ENCODE results near the gene TRHDE. TPM values are rescaled to one million over a fixed set of nuclear protein-coding genes. Genes with fewer than 3 reads are reported as not detected.

Gene TRHDE
- polyA plus RNA-seq, 2 of the 4 experiments (the other 2 are of a cell fraction), result 0.16 to 0.32 TPM

DNA sequence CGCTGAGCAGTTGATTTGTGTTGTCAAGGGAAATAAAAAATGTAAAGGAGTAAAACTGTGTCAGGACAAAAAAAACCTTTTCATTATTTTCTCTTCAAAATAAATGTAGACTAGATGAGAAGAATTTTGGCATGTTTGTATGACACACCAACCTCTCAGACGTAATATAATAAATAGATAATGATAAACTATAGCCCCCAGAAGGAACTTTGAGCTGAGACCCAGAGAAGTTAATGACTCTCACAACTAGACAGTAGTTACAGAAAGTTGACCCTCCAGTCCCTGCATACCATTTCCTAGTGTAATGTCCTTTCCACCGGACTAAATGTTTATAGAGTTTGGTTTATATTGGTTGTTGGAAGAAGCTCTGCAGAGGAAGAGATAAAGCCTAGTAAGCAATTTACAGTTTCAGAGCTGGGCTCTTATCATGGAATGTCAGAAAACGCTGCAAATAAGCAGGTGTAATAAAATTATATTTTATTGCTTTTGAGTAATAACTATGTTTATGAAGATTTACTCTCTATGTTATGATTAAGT is 97.3 kb downstream of the TRHDE start:
- Histone ChIP-seq H3K4me2 (no peak overlapping the region), H3K4me3 (no peak overlapping the region), H3K9me3 (no peaks in the 10 kb centered on the region), H3K27ac (no peak overlapping the region), H3K4me1 (no peaks in the 10 kb centered on the region)
- WGBS (ENCODE audit: missing lambda C conversion rate), result 4% methylated on average over 4 of the region's 4 CpGs
- ATAC-seq (no peak), FAIRE-seq (no peak), DNase-seq (ENCODE audit: low read depth in 1 of 2, low spot score in 1 of 2) (no peak)
- TF ChIP-seq SMC3 (IDR thresholded peaks at IDR 0.05), result no peak
- TF ChIP-seq ELK1 (IDR thresholded peaks at IDR 0.05; ENCODE audit: low read depth, low read length), result no peak
- no peak for TF ChIP-seq JUN (IDR thresholded peaks at IDR 0.05)
- no peak for TF ChIP-seq E2F6 (IDR thresholded peaks at IDR 0.05; ENCODE audit: borderline replicate concordance, low read depth)
- TF ChIP-seq, protein P1, sequence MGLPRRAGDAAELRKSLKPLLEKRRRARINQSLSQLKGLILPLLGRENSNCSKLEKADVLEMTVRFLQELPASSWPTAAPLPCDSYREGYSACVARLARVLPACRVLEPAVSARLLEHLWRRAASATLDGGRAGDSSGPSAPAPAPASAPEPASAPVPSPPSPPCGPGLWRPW (IDR thresholded peaks at IDR 0.05), result no peak
- TF ChIP-seq, protein P2, sequence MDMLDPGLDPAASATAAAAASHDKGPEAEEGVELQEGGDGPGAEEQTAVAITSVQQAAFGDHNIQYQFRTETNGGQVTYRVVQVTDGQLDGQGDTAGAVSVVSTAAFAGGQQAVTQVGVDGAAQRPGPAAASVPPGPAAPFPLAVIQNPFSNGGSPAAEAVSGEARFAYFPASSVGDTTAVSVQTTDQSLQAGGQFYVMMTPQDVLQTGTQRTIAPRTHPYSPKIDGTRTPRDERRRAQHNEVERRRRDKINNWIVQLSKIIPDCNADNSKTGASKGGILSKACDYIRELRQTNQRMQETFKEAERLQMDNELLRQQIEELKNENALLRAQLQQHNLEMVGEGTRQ (IDR thresholded peaks at IDR 0.05), result no peak
- no peak for TF ChIP-seq CEBPB (IDR thresholded peaks at IDR 0.05)
- TF ChIP-seq BHLHE40 (IDR thresholded peaks at IDR 0.05; ENCODE audit: low read depth, low read length), result no peak
- TF ChIP-seq HOXA7 (CRISPR knock-in tag; IDR thresholded peaks at IDR 0.05), result no peak
- no peak for TF ChIP-seq RFX5 (IDR thresholded peaks at IDR 0.05)
- POLR2A ChIA-PET, result no interaction called here
- CTCF ChIA-PET, result interaction anchor here (1.0 kb wide), 1 partner anchor 9 kb away, joined by 3 read pairs; no protein-coding TSS in a partner anchor

- WGBS (ENCODE audit: missing lambda C conversion rate), result 26% methylated on average over 2 of the region's 2 CpGs
- no peaks in the 10 kb centered on the region for H3K9me3 ChIP-seq
- ATAC-seq (no peak), DNase-seq (ENCODE audit: low read depth in 1 of 2, low spot score in 1 of 2) (no peak), FAIRE-seq (no peak)
- no peak overlapping the region for H3K4me2 ChIP-seq
- H3K4me3 ChIP-seq, result no peak overlapping the region
- TF ChIP-seq HOXA7 (CRISPR knock-in tag; IDR thresholded peaks at IDR 0.05) (no peak), SMC3 (IDR thresholded peaks at IDR 0.05) (no peak), HEYL (CRISPR knock-in tag; IDR thresholded peaks at IDR 0.05) (no peak), JUN (IDR thresholded peaks at IDR 0.05) (no peak), GATA3 (IDR thresholded peaks at IDR 0.05; ENCODE audit: borderline replicate concordance) (no peak), RNF2 (IDR thresholded peaks at IDR 0.05; ENCODE audit: borderline replicate concordance, low read depth) (no peak)
- CTCF ChIA-PET, result no interaction called here
- no peak overlapping the region for H3K27ac ChIP-seq
- no peaks in the 10 kb centered on the region for H3K4me1 ChIP-seq
- POLR2A ChIA-PET, result no interaction called here
Observed at GRCh38 chr12:72380441-72380840, 108.3 kb downstream of the TRHDE start.

GRCh38 chr12:72388322-72388721 is 116.2 kb downstream of the TRHDE start:
- no peak overlapping the region for H3K27ac ChIP-seq
- no peaks in the 10 kb centered on the region for H3K9me3 ChIP-seq
- TF ChIP-seq, protein P1 (IDR thresholded peaks at IDR 0.05), result no peak
- TF ChIP-seq RCOR1 (IDR thresholded peaks at IDR 0.05; ENCODE audit: low read depth, low read length) (no peak), MAZ (IDR thresholded peaks at IDR 0.05; ENCODE audit: borderline replicate concordance, low read depth, low read length) (no peak), GATA3 (IDR thresholded peaks at IDR 0.05; ENCODE audit: borderline replicate concordance) (no peak), CTCF (IDR thresholded peaks at IDR 0.05) (no peak), KDM5A (IDR thresholded peaks at IDR 0.05) (no peak), CEBPB (IDR thresholded peaks at IDR 0.05) (no peak), FOSL2 (IDR thresholded peaks at IDR 0.05) (no peak), FOSL2 (CRISPR knock-in tag; IDR thresholded peaks at IDR 0.05) (no peak), MYC (IDR thresholded peaks at IDR 0.05; ENCODE audit: borderline replicate concordance, low read length) (no peak), ZFP36 (IDR thresholded peaks at IDR 0.05; ENCODE audit: borderline replicate concordance, partially characterized antibody) (no peak), HOXB13 (CRISPR knock-in tag; IDR thresholded peaks at IDR 0.05; ENCODE audit: low read depth) (no peak), ZNF302 (CRISPR knock-in tag; IDR thresholded peaks at IDR 0.05) (no peak)
- TF ChIP-seq, protein P2 (IDR thresholded peaks at IDR 0.05), result no peak
- no peaks in the 10 kb centered on the region for H3K4me1 ChIP-seq
- no peak overlapping the region for H3K4me3 ChIP-seq
- ATAC-seq (no peak), FAIRE-seq (no peak), DNase-seq (ENCODE audit: low read depth in 1 of 2, low spot score in 1 of 2) (no peak)
- ChIA-PET CTCF (no interaction called here), POLR2A (no interaction called here)
- H3K4me2 ChIP-seq, result no peak overlapping the region

Data from A549 (cell line).